Measurements from ENCODE around the gene DBN1. TPM values are rescaled to one million over a fixed set of nuclear protein-coding genes. Genes with fewer than 3 reads are reported as not detected.

The DBN1 gene
- total and polyA plus RNA-seq, 9 of the 15 experiments (the other 6 are each of a cell fraction or from before 2014, with no cell fraction given), result 0.25 to 87.2 (median 27.9) TPM

DNA sequence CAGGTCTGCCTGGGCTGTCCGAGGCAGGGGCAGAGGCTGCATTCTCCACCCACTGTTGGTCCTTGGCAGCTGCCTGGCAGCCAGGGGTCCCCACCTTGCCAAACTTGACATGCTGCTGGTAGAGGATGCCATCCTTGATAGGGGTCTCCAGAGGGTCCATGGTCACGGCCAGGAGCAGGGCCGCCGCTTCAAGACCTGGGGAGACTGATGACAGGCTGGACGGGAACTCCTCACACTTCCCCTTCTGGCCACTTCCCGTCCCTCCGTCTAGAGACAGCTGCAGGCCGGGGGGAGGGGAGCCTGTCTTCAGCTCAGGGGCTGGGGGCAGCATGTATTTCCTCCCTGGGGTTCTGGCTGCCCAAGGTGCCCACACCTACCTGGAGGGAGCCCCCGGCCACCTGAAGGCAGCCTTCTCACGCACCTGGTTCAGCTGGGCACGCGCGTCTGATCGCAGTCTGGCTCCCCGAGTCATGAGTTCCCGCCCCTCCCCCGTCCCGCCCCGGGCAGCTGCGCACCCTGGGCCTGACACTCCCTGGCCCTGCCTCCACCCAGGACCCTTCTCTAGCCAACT is 36.0 kb upstream of the DBN1 start, which contains the start of gene DOK3:
TSS of gene DOK3 (minus strand) at position 446 of the 571 bp plus-strand sequence. CDS start at position 160, 286 bp downstream.
- Histone ChIP-seq H3K4me3 (peak within 1 kb of the TSS; percentile 37), H3K27ac (ENCODE audit: extremely low read depth, low read depth, low read length) (peak within 1 kb of the TSS; percentile 80), H2AFZ (ENCODE audit: low read depth, low read length) (peak within 1 kb of the TSS; percentile 69), H3K9me1 (ENCODE audit: control insufficient read depth, insufficient read depth, low read length) (no peaks in the 10 kb centered on the region), H3K4me2 (ENCODE audit: insufficient read depth, low read length) (peak within 1 kb of the TSS; percentile 75), H4K20me1 (replicated peaks; ENCODE audit: control insufficient read depth, insufficient read depth, low read length) (no peaks in the 10 kb centered on the region), H3K79me2 (ENCODE audit: control insufficient read depth, insufficient read depth, low read length) (peaks cover 17% of the 10 kb centered on the region; the same call in 2 of the 3 replicates), H3K4me1 (replicated peaks in 1 of 2; ENCODE audit: control insufficient read depth in 2 of 2, insufficient read depth in 2 of 2, low read length in 2 of 2) (peaks cover 27 to 60% of the 10 kb centered on the region in 2 experiments), H3K27me3 (ENCODE audit: control insufficient read depth in 2 of 2, insufficient read depth in 2 of 2, low read length in 2 of 2) (no peaks in the 10 kb centered on the region), H3K9me3 (replicated peaks; ENCODE audit: control insufficient read depth, insufficient read depth, low read depth, low read length) (no peaks in the 10 kb centered on the region), H3K36me3 (ENCODE audit: control insufficient read depth, insufficient read depth, low read length) (peaks cover 68% of the 10 kb centered on the region), H3K9ac (ENCODE audit: insufficient read depth in 1 of 2, low read depth in 2 of 2, low read length in 2 of 2) (peak within 1 kb of the TSS; percentile 66 to 89)
- in situ Hi-C loops (cut with MboI), result no loop called here
- TSS peak; percentile 16 for BruUV-seq (replicated peaks)
- POLR2A ChIA-PET, result interaction anchor here (0.6 to 4.5 kb wide), 9 partner anchors 11 to 695 kb away, joined by 3 to 26 read pairs (median 4); partner anchors contain the start of genes HNRNPAB and PDLIM7
- intact Hi-C loops (cut with micrococcal nuclease), result no loop called here
- FAIRE-seq (no peak), DNase-seq (ENCODE audit: extremely low read depth in 1 of 4, low spot score in 3 of 4) (peak; percentile 59 to 72 (median 66)), ATAC-seq (peak; percentile 80)
- CTCF ChIA-PET (ENCODE audit: low intra/inter-chr PET ratio), result no interaction called here
- WGBS (ENCODE audit: insufficient coverage, low coverage, missing lambda C conversion rate), result 10% methylated on average over 8 of the region's 20 CpGs
- TF ChIP-seq SRSF3 (IDR thresholded peaks at IDR 0.05; ENCODE audit: insufficient read depth, low read length), result no peak
- TF ChIP-seq BDP1 (IDR thresholded peaks at IDR 0.05; ENCODE audit: insufficient read depth, insufficient read length), result no peak
- no peak for TF ChIP-seq CHD4 (IDR thresholded peaks at IDR 0.05; ENCODE audit: insufficient read depth, insufficient replicate concordance, low read depth, low read length, poor library complexity, severe bottlenecking)
- TF ChIP-seq, protein P1, sequence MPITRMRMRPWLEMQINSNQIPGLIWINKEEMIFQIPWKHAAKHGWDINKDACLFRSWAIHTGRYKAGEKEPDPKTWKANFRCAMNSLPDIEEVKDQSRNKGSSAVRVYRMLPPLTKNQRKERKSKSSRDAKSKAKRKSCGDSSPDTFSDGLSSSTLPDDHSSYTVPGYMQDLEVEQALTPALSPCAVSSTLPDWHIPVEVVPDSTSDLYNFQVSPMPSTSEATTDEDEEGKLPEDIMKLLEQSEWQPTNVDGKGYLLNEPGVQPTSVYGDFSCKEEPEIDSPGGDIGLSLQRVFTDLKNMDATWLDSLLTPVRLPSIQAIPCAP (CRISPR knock-in tag; IDR thresholded peaks at IDR 0.05; ENCODE audit: borderline replicate concordance), result no peak
- TF ChIP-seq HMG20B (CRISPR knock-in tag; IDR thresholded peaks at IDR 0.05), result no peak
- no peak for TF ChIP-seq PURB (CRISPR knock-in tag; IDR thresholded peaks at IDR 0.05; ENCODE audit: low read depth)
- no peak for TF ChIP-seq ZNF274 (IDR thresholded peaks at IDR 0.05; ENCODE audit: borderline replicate concordance, low read depth, low read length)
- TF ChIP-seq, protein P2, sequence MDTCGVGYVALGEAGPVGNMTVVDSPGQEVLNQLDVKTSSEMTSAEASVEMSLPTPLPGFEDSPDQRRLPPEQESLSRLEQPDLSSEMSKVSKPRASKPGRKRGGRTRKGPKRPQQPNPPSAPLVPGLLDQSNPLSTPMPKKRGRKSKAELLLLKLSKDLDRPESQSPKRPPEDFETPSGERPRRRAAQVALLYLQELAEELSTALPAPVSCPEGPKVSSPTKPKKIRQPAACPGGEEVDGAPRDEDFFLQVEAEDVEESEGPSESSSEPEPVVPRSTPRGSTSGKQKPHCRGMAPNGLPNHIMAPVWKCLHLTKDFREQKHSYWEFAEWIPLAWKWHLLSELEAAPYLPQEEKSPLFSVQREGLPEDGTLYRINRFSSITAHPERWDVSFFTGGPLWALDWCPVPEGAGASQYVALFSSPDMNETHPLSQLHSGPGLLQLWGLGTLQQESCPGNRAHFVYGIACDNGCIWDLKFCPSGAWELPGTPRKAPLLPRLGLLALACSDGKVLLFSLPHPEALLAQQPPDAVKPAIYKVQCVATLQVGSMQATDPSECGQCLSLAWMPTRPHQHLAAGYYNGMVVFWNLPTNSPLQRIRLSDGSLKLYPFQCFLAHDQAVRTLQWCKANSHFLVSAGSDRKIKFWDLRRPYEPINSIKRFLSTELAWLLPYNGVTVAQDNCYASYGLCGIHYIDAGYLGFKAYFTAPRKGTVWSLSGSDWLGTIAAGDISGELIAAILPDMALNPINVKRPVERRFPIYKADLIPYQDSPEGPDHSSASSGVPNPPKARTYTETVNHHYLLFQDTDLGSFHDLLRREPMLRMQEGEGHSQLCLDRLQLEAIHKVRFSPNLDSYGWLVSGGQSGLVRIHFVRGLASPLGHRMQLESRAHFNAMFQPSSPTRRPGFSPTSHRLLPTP (IDR thresholded peaks at IDR 0.05; ENCODE audit: borderline replicate concordance, extremely low read depth, insufficient read length), result no peak
- TF ChIP-seq FOXP1 (CRISPR knock-in tag; IDR thresholded peaks at IDR 0.05), result no peak
- peak; percentile 28 for TF ChIP-seq MEIS2 (IDR thresholded peaks at IDR 0.05; ENCODE audit: partially characterized antibody)
- TF ChIP-seq POLR3A (IDR thresholded peaks at IDR 0.05; ENCODE audit: borderline replicate concordance, extremely low read depth, insufficient read depth, insufficient read length), result no peak
- TF ChIP-seq SMARCE1 (IDR thresholded peaks at IDR 0.05), result no peak
- no peak for TF ChIP-seq MCM7 (IDR thresholded peaks at IDR 0.05)
- TF ChIP-seq, protein P3, sequence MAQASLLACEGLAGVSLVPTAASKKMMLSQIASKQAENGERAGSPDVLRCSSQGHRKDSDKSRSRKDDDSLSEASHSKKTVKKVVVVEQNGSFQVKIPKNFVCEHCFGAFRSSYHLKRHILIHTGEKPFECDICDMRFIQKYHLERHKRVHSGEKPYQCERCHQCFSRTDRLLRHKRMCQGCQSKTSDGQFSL (CRISPR knock-in tag; IDR thresholded peaks at IDR 0.05), result no peak
- TF ChIP-seq, protein P3 (tag; IDR thresholded peaks at IDR 0.05), result no peak
- TF ChIP-seq, protein P4, sequence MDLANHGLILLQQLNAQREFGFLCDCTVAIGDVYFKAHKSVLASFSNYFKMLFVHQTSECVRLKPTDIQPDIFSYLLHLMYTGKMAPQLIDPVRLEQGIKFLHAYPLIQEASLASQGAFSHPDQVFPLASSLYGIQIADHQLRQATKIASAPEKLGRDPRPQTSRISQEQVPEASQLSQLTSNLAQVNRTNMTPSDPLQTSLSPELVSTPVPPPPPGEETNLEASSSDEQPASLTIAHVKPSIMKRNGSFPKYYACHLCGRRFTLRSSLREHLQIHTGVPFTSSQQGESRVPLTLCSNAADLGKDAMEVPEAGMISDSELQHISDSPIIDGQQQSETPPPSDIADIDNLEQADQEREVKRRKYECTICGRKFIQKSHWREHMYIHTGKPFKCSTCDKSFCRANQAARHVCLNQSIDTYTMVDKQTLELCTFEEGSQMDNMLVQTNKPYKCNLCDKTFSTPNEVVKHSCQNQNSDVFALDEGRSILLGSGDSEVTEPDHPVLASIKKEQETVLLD (IDR thresholded peaks at IDR 0.05), result no peak

Measured in K562 (cell line).